GM21381 (cell line): ENCODE measurements around the gene ABCG1.

Experiments
- ATAC-seq: cut with Tn5 transposase; IDR thresholded peaks from one replicate; pipeline ENCODE4 v1.9.1; 2021; ENCODE audit warnings: mild to moderate bottlenecking, moderate library complexity; ENCODE audit not compliant: unreplicated experiment

The ABCG1 gene

GRCh38 chr21:42214081-42214750, 4.7 kb upstream of the ABCG1 start:
- ATAC-seq, result no peak

GRCh38 chr21:42214921-42215320, 4.0 kb upstream of the ABCG1 start:
- ATAC-seq, result no peak

- no peak for ATAC-seq
Measured at GRCh38 chr21:42215942-42216725, 2.8 kb upstream of the ABCG1 start.

GRCh38 chr21:42216726-42217572, 2.0 kb upstream of the ABCG1 start:
- no peak for ATAC-seq

- ATAC-seq, result peak; percentile 17
Measured at GRCh38 chr21:42219606-42220137, 732 bp downstream of the ABCG1 start.

- peak; percentile 52 for ATAC-seq
Measured at GRCh38 chr21:42220138-42220701, 1.3 kb downstream of the ABCG1 start.

GRCh38 chr21:42221581-42222345, 2.8 kb downstream of the ABCG1 start:
- no peak for ATAC-seq

- ATAC-seq, result no peak
Measured at GRCh38 chr21:42222386-42222785, 3.4 kb downstream of the ABCG1 start.

- ATAC-seq, result no peak
Measured at GRCh38 chr21:42222821-42223390, 4.0 kb downstream of the ABCG1 start.

- ATAC-seq, result no peak
Measured at GRCh38 chr21:42223826-42224575, 5.1 kb downstream of the ABCG1 start.

- ATAC-seq, result no peak
Measured at GRCh38 chr21:42225042-42225441, 6.1 kb downstream of the ABCG1 start.

- ATAC-seq, result no peak
Measured at GRCh38 chr21:42225571-42226155, 6.7 kb downstream of the ABCG1 start.

- ATAC-seq, result no peak
Measured at GRCh38 chr21:42226626-42227025, 7.7 kb downstream of the ABCG1 start.

GRCh38 chr21:42227909-42228708, 9.2 kb downstream of the ABCG1 start:
- peak; percentile 87 for ATAC-seq

GRCh38 chr21:42228709-42229220, 9.8 kb downstream of the ABCG1 start:
- no peak for ATAC-seq

- ATAC-seq, result no peak
Measured at GRCh38 chr21:42229676-42230075, 10.7 kb downstream of the ABCG1 start.

GRCh38 chr21:42230178-42230577, 11.2 kb downstream of the ABCG1 start:
- no peak for ATAC-seq

GRCh38 chr21:42230636-42231035, 11.7 kb downstream of the ABCG1 start:
- ATAC-seq, result no peak
